MCF 10A (cell line): ENCODE results near the gene DNMT3L. TPM values are rescaled to one million over a fixed set of nuclear protein-coding genes. Genes with fewer than 3 reads are reported as not detected.

Experiments used
- BruUV-seq: library from RNA; stranded (reverse); fragments of 400-500 nt; replicated peaks from 2 replicates; lab custom pipeline; 2021; lab: Mats Ljungman, UMichigan
- CTCF ChIA-PET: fragments of 300-600 bp; sonication (Branson Sonifier 250); formaldehyde crosslinking; extraction: SDS; loops from one replicate; lab custom pipeline; 2021; ENCODE audit warnings: antibody characterized with exemption, inconsistent platforms; lab: Yijun Ruan, JAX
- POLR2A ChIA-PET: fragments of 300-600, 350-650 bp; sonication (Branson Sonifier 250); formaldehyde crosslinking; extraction: SDS; loops from one replicate; lab custom pipeline; 2020; ENCODE audit warnings: antibody characterized with exemption, inconsistent platforms; lab: Yijun Ruan, JAX
- DNase-seq: peaks from one replicate; pipeline ENCODE4 v3.0.0-alpha.2; 2018; ENCODE audit not compliant: unreplicated experiment
- H3K27ac Mint-ChIP-seq: one replicate; pipeline ENCODE4 v1.8.0; 2022; ENCODE audit warnings: mild to moderate bottlenecking, low read depth, mixed read lengths; ENCODE audit not compliant: unreplicated experiment
- H3K27me3 Mint-ChIP-seq: one replicate; pipeline ENCODE4 v1.8.0; 2022; ENCODE audit warnings: mixed read lengths; ENCODE audit not compliant: insufficient read depth, unreplicated experiment
- H3K36me3 Mint-ChIP-seq: one replicate; pipeline ENCODE4 v1.8.0; 2022; ENCODE audit warnings: mild to moderate bottlenecking, moderate library complexity, mixed read lengths; ENCODE audit not compliant: insufficient read depth, unreplicated experiment
- H3K4me1 Mint-ChIP-seq: one replicate; pipeline ENCODE4 v1.8.0; 2022; ENCODE audit warnings: mixed read lengths; ENCODE audit not compliant: insufficient read depth, unreplicated experiment
- H3K4me3 Mint-ChIP-seq: one replicate; pipeline ENCODE4 v1.8.0; 2022; ENCODE audit warnings: mild to moderate bottlenecking, moderate library complexity, mixed read lengths; ENCODE audit not compliant: unreplicated experiment
- H3K9me3 Mint-ChIP-seq: one replicate; pipeline ENCODE4 v1.8.0; 2022; ENCODE audit warnings: mixed read lengths; ENCODE audit not compliant: unreplicated experiment
- intact Hi-C: fragments of 100-400 bp; cut with micrococcal nuclease; formaldehyde crosslinking; loops from 2 replicates; pipeline ENCODE4 v1.14.1; 2022
- total RNA-seq: library from RNA; stranded (reverse); gene quantifications from 2 replicates; pipeline ENCODE4 v1.2.3, GENCODE V29; 2022
- TF ChIP-seq, protein P1 (sequence below): fragments of 200-600 bp; IDR thresholded peaks from one replicate; pipeline ENCODE4 v1.8.0; 2022; ENCODE audit warnings: antibody characterized with exemption, mild to moderate bottlenecking; ENCODE audit not compliant: unreplicated experiment

Gene DNMT3L
- total RNA-seq, 1 experiment from 2014 or later = not detected

DNA sequence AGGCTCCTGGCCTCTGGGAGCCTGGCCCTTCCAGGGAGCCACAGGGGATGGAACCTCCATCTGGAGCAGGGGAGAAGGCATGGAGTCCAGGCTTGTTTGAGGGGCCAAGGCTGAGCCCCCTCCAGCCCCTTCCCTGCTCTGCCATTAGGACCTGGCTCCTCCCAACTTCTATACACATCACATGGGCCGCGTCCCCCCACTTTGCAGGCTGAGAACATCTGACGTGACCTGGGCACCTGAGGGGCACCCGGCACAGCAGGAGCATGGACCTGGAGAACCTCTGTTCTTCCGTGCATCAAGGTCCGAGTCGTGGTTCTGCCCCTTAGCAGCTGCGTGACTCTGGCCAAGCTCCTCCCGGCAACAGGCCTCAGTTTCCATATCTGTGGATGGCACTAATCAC lies 20.1 kb upstream of the DNMT3L start:
- H3K4me3 Mint-ChIP-seq = no peak overlapping the region
- no peak overlapping the region for H3K27ac Mint-ChIP-seq
- no peaks in the 10 kb centered on the region for H3K9me3 Mint-ChIP-seq
- no peaks in the 10 kb centered on the region for H3K4me1 Mint-ChIP-seq
- ChIA-PET POLR2A (no interaction called here), CTCF (no interaction called here)
- peaks cover 9% of the 10 kb centered on the region for H3K27me3 Mint-ChIP-seq
- BruUV-seq = no TSS peak
- intact Hi-C loops = no loop called here
- no peaks in the 10 kb centered on the region for H3K36me3 Mint-ChIP-seq
- TF ChIP-seq, protein P1, sequence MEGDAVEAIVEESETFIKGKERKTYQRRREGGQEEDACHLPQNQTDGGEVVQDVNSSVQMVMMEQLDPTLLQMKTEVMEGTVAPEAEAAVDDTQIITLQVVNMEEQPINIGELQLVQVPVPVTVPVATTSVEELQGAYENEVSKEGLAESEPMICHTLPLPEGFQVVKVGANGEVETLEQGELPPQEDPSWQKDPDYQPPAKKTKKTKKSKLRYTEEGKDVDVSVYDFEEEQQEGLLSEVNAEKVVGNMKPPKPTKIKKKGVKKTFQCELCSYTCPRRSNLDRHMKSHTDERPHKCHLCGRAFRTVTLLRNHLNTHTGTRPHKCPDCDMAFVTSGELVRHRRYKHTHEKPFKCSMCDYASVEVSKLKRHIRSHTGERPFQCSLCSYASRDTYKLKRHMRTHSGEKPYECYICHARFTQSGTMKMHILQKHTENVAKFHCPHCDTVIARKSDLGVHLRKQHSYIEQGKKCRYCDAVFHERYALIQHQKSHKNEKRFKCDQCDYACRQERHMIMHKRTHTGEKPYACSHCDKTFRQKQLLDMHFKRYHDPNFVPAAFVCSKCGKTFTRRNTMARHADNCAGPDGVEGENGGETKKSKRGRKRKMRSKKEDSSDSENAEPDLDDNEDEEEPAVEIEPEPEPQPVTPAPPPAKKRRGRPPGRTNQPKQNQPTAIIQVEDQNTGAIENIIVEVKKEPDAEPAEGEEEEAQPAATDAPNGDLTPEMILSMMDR = no peak
- DNase-seq = no peak

DNA sequence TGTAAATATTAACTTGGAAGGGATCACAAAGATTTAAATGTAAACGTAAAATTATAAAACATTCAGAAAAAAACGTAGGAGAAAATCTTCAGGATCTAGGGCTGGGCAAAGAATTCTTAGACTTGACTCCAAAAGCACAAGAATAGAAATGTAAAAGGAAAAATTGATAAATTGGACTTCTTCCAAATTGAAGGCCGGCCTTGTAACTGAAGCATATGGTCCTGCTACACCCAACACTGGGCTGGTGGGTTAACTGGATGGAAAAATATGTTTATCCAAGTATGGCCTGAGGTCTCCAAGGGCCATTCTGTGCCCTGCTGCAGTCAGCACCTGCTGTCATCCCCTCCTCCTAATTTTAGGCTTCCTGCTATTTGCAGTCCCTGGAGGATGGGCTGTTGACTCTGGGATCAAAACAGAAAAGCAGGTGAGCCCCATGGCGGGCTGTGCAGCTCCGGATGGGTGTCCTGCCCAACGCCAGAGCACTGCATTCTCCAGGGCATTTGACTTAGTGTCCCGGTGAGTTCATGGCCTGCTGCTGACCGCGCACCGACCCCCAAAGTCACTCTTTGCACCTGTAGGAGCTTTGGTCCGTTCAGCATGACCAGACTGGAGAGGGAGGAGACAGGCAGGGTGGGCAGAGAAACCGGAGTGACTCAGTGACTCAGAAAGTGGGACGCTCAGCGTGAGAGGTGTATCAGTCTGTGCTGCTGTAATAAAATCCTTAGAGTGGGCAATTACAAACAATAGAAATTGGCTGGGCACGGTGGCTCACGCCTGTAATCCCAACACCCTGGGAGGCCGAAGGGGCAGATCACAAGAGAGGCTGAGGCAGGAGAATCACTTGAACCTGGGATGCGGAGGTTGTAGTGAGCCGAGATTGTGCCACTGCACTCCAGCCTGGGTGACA lies 17.9 kb upstream of the DNMT3L start:
- Mint-ChIP-seq H3K27ac (no peak overlapping the region), H3K4me3 (no peak overlapping the region), H3K9me3 (no peaks in the 10 kb centered on the region), H3K27me3 (peaks cover 23% of the 10 kb centered on the region), H3K4me1 (no peaks in the 10 kb centered on the region), H3K36me3 (no peaks in the 10 kb centered on the region)
- intact Hi-C loops = no loop called here
- no TSS peak for BruUV-seq
- ChIA-PET CTCF (no interaction called here), POLR2A (no interaction called here)
- TF ChIP-seq, protein P1 = no peak
- no peak for DNase-seq

DNA sequence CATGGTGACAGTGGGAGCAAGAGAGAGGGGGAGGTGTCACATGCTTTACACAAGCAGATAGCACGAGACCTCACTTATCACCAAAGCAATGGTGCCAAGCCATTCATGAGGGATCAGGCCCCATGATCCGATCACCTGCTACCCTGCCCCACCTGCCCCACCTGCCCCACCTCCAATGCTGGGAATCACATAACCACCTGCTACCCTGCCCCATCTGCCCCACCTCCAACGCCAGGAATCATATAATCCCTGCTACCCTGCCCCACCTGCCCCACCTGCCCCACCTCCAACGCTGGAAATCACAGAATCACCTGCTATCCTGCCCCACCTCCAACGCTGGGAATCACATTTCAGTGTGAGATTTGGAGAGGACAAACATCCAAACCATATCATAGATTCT lies 13.3 kb upstream of the DNMT3L start:
- intact Hi-C loops = no loop called here
- Mint-ChIP-seq H3K9me3 (no peaks in the 10 kb centered on the region), H3K4me3 (no peak overlapping the region), H3K36me3 (no peaks in the 10 kb centered on the region), H3K4me1 (no peaks in the 10 kb centered on the region), H3K27me3 (peaks cover 40% of the 10 kb centered on the region), H3K27ac (no peak overlapping the region)
- POLR2A ChIA-PET = no interaction called here
- CTCF ChIA-PET = no interaction called here
- TF ChIP-seq, protein P1 = no peak
- no peak for DNase-seq
- BruUV-seq = no TSS peak

DNA sequence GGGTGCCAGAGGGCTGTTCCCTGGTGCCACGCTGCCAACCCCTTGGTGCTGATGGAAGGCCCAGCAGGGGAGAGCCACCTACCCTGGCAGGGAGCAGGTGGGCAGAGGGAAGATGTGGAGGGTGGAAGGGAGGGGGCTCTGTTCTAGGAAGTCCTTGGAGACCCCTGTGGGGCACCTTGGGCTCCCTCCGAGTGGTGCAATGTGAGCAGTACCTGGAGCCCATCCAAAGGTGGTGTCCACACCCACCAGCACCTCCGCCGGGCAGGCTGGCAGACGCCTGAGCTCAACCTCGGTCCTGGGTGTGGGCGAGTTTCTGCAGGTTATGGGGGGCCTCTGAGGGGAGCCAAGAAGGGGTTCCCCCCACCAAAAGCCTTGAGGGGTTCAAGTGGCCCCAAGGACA lies 11.3 kb upstream of the DNMT3L start:
- H3K27me3 Mint-ChIP-seq = peaks cover 34% of the 10 kb centered on the region
- no peak overlapping the region for H3K27ac Mint-ChIP-seq
- H3K36me3 Mint-ChIP-seq = no peaks in the 10 kb centered on the region
- intact Hi-C loops = no loop called here
- H3K4me3 Mint-ChIP-seq = no peak overlapping the region
- H3K4me1 Mint-ChIP-seq = no peaks in the 10 kb centered on the region
- ChIA-PET CTCF (no interaction called here), POLR2A (no interaction called here)
- DNase-seq = no peak
- no TSS peak for BruUV-seq
- H3K9me3 Mint-ChIP-seq = no peaks in the 10 kb centered on the region
- TF ChIP-seq, protein P1 = no peak
